Measurements from ENCODE around the gene UROC1. TPM values are rescaled to one million over a fixed set of nuclear protein-coding genes. Genes with fewer than 3 reads are reported as not detected.
A peak's percentile ranks its signal among the peaks of the same experiment; 100 is the strongest.

UROC1 gene
- total and polyA plus RNA-seq, 2 of the 13 experiments (the other 11 are each of a cell fraction or from before 2014, with no cell fraction given): 0.71 to 1.3 TPM

GRCh38 chr3:126517291-126517951, at the start of gene UROC1 (continued):
- TF ChIP-seq RXRA (CRISPR knock-in tag; IDR thresholded peaks at IDR 0.05) (peak; percentile 79), FOXP4 (CRISPR knock-in tag; IDR thresholded peaks at IDR 0.05) (peak; percentile 77), ZNF841 (CRISPR knock-in tag; IDR thresholded peaks at IDR 0.05; ENCODE audit: borderline replicate concordance) (no peak), ZNF609 (CRISPR knock-in tag; IDR thresholded peaks at IDR 0.05; ENCODE audit: borderline replicate concordance) (peak; percentile 23; the same call in 1 of the 2 replicates), ZBTB7B (CRISPR knock-in tag; IDR thresholded peaks at IDR 0.05) (peak; percentile 99), RARA (CRISPR knock-in tag; IDR thresholded peaks at IDR 0.05) (peak; percentile 89), KMT2B (CRISPR knock-in tag; IDR thresholded peaks at IDR 0.05) (no peak), ZNF556 (CRISPR knock-in tag; IDR thresholded peaks at IDR 0.05; ENCODE audit: borderline replicate concordance) (peak; percentile 29; the same call in 1 of the 2 replicates)
